ENCODE results near the gene GRK1. TPM values are rescaled to one million over a fixed set of nuclear protein-coding genes. Genes with fewer than 3 reads are reported as not detected.
A peak's percentile ranks its signal among the peaks of the same experiment; 100 is the strongest.

The GRK1 gene
- total and polyA plus RNA-seq, 2 of the 8 experiments (the other 6 are each of a cell fraction or from before 2014, with no cell fraction given): 0.12 TPM; not detected in 1

GRCh38 chr13:113754691-113755090, 87.7 kb downstream of the GRK1 start:
- H3K4ac ChIP-seq (replicated peaks; ENCODE audit: insufficient read length, low read depth, low read length): no peak overlapping the region
- no peak overlapping the region for H3K27ac ChIP-seq (ENCODE audit: low read depth, low read length)
- no peak overlapping the region for H4K91ac ChIP-seq (replicated peaks; ENCODE audit: insufficient read length, low read length)
- WGBS, 2 experiments (ENCODE audit: extremely low coverage in 1 of 2, insufficient coverage in 1 of 2, insufficient read length in 1 of 2, insufficient replicate concordance in 2 of 2, low coverage in 1 of 2, low lambda C conversion rate in 2 of 2, missing lambda C conversion rate in 1 of 2): 92% methylated on average over 13 of the region's 15 CpGs; no CpG with 5 or more reads in 1 of the 2 experiments
- H3K14ac ChIP-seq (ENCODE audit: insufficient read length): no peak overlapping the region
- H2AFZ ChIP-seq (ENCODE audit: low read length): no peak overlapping the region
- H3K79me2 ChIP-seq (ENCODE audit: control insufficient read depth in 1 of 2, insufficient read depth in 2 of 2, low read length in 2 of 2): peaks cover 0 to 4% of the 10 kb centered on the region in 2 experiments; a peak in 1 of 4 replicates
- no peak overlapping the region for H4K5ac ChIP-seq (ENCODE audit: insufficient read length, low read depth, low read length)
- H2BK15ac ChIP-seq (ENCODE audit: low read length): no peak overlapping the region
- ChIA-PET POLR2A (ENCODE audit: partially characterized antibody) (no interaction called here), CTCF (ENCODE audit: partially characterized antibody) (interaction anchor here (0.7 to 1.7 kb wide), 3 partner anchors 13 to 30 kb away, joined by 3 to 4 read pairs (median 3); no protein-coding TSS in a partner anchor)
- H3K18ac ChIP-seq (ENCODE audit: extremely low read depth, low read length): no peak overlapping the region
- no peak overlapping the region for H3K23ac ChIP-seq (ENCODE audit: insufficient read length)
- H3K79me1 ChIP-seq (ENCODE audit: low read depth, low read length): no peaks in the 10 kb centered on the region; the same call in 1 of the 2 replicates
- H4K8ac ChIP-seq (ENCODE audit: extremely low read depth, insufficient read depth, low read length): no peak overlapping the region
- peaks cover 0 to 13% of the 10 kb centered on the region in 2 experiments for H4K20me1 ChIP-seq (replicated peaks in 1 of 2; ENCODE audit: control insufficient read depth in 1 of 2, insufficient read depth in 2 of 2, low read length in 2 of 2)
- no peak overlapping the region for H3K56ac ChIP-seq (replicated peaks; ENCODE audit: insufficient read length, low read depth, low read length)
- H3K36me3 ChIP-seq (ENCODE audit: control insufficient read depth in 2 of 4, insufficient read depth in 4 of 4, low read length in 3 of 4): no peaks in the 10 kb centered on the region; a peak in 1 of 8 replicates
- no peak overlapping the region for H2BK5ac ChIP-seq (ENCODE audit: low read depth, low read length)
- H3K27me3 ChIP-seq (replicated peaks in 1 of 4; ENCODE audit: control insufficient read depth in 3 of 4, extremely low read depth in 1 of 4, insufficient read depth in 3 of 4, low read length in 3 of 4): peaks cover 0 to 18% (median 9%) of the 10 kb centered on the region in 4 experiments; a peak in 6 of 7 replicates
- H3K4me2 ChIP-seq (ENCODE audit: insufficient read depth in 1 of 2, low read depth in 2 of 2, low read length in 2 of 2): no peak overlapping the region
- no peak for DNase-seq (ENCODE audit: low read depth in 1 of 2, low spot score in 2 of 2)
- H3K4me1 ChIP-seq (replicated peaks in 1 of 4; ENCODE audit: control insufficient read depth in 3 of 4, insufficient read depth in 4 of 4, low read length in 3 of 4): peaks cover 3 to 10% (median 5%) of the 10 kb centered on the region in 4 experiments; a peak in 5 of 7 replicates
- H3K23me2 ChIP-seq (ENCODE audit: low read depth, low read length): peaks cover 14% of the 10 kb centered on the region; the same call in 1 of the 2 replicates
- no peak overlapping the region for H3K9ac ChIP-seq (replicated peaks in 1 of 4; ENCODE audit: extremely low read depth in 1 of 4, low read depth in 3 of 4, low read length in 3 of 4)
- H2BK12ac ChIP-seq (ENCODE audit: low read depth, low read length): 0 out of 2 replicates have a peak overlapping the region, but pooled peaks have one; percentile 50
- H3K9me3 ChIP-seq (ENCODE audit: insufficient read depth in 2 of 2, low read depth in 1 of 2, low read length in 1 of 2): peaks cover 9 to 10% of the 10 kb centered on the region in 2 experiments; a peak in 3 of 4 replicates
- no peak for FAIRE-seq
- H3K4me3 ChIP-seq (ENCODE audit: extremely low read depth in 1 of 4, insufficient read depth in 2 of 4, low read depth in 3 of 4, low read length in 4 of 4): no peak overlapping the region
- no peak overlapping the region for H2BK20ac ChIP-seq (ENCODE audit: low read length)
- H2AK5ac ChIP-seq (ENCODE audit: low read depth, low read length): no peak overlapping the region
- H2BK120ac ChIP-seq (replicated peaks; ENCODE audit: low read depth, low read length): no peak overlapping the region
- no peak for TF ChIP-seq SIX5 (IDR thresholded peaks at IDR 0.05; ENCODE audit: low read depth, low read length)
- no peak for TF ChIP-seq KDM5A (IDR thresholded peaks at IDR 0.05; ENCODE audit: low read length)
- TF ChIP-seq FOSL1 (IDR thresholded peaks at IDR 0.05; ENCODE audit: insufficient read depth, low read depth, low read length): no peak
- TF ChIP-seq JUND (IDR thresholded peaks at IDR 0.05; ENCODE audit: low read length): no peak
- TF ChIP-seq MAFK (IDR thresholded peaks at IDR 0.05; ENCODE audit: low read depth, low read length): no peak
- no peak for TF ChIP-seq SP1 (IDR thresholded peaks at IDR 0.05; ENCODE audit: low read depth, low read length)
- TF ChIP-seq EGR1 (IDR thresholded peaks at IDR 0.05; ENCODE audit: borderline replicate concordance, low read depth, low read length): no peak
- no peak for TF ChIP-seq ASH2L (IDR thresholded peaks at IDR 0.05; ENCODE audit: low read length)
- TF ChIP-seq E2F6 (IDR thresholded peaks at IDR 0.05): no peak
- TF ChIP-seq CEBPB (IDR thresholded peaks at IDR 0.05; ENCODE audit: low read depth, low read length): no peak
- TF ChIP-seq BRCA1 (IDR thresholded peaks at IDR 0.05; ENCODE audit: low read depth, low read length): no peak
- no peak for TF ChIP-seq POU5F1 (IDR thresholded peaks at IDR 0.05; ENCODE audit: low read depth, low read length)
- TF ChIP-seq TEAD4 (IDR thresholded peaks at IDR 0.05; ENCODE audit: low read depth, low read length): no peak
- no peak for TF ChIP-seq PHF8 (conservative IDR thresholded peaks at IDR 0.05; ENCODE audit: low read depth, low read length)
- no peak for TF ChIP-seq RBBP5 (IDR thresholded peaks at IDR 0.05; ENCODE audit: borderline replicate concordance, low read depth, low read length)
